WTC11 (cell line): ENCODE results near the gene KLK1. TPM values are rescaled to one million over a fixed set of nuclear protein-coding genes. Genes with fewer than 3 reads are reported as not detected.

Experiments
- ATAC-seq: fragments of 200-7000 bp; cut with Tn5 transposase; 2 replicates; pipeline ENCODE4 v1.10.0; 2021; ENCODE audit warnings: mild to moderate bottlenecking, moderate library complexity
- CTCF ChIA-PET: fragments of 300-600 bp; sonication (Branson Sonifier 250); formaldehyde crosslinking; loops from one replicate; lab custom pipeline; 2021; ENCODE audit warnings: antibody characterized with exemption; lab: Charles Lee
- POLR2A ChIA-PET: fragments of 350-600 bp; sonication (Branson Sonifier 250); formaldehyde crosslinking; loops from one replicate; lab custom pipeline; 2021; ENCODE audit warnings: antibody characterized with exemption; lab: Charles Lee
- DNase-seq: peaks from one replicate; pipeline ENCODE4 v3.0.0; 2021; ENCODE audit warnings: low spot score
- H3K27ac Mint-ChIP-seq: 2 replicates; pipeline ENCODE4 v1.8.0; 2021; ENCODE audit warnings: mixed read lengths
- H3K27me3 Mint-ChIP-seq: 2 replicates; pipeline ENCODE4 v1.8.0; 2021; ENCODE audit warnings: low read depth, mild to moderate bottlenecking, moderate library complexity, mixed read lengths
- H3K36me3 Mint-ChIP-seq: 2 replicates; pipeline ENCODE4 v1.8.0; 2021; ENCODE audit warnings: mixed read lengths
- H3K4me1 Mint-ChIP-seq: 2 replicates; pipeline ENCODE4 v1.8.0; 2022; ENCODE audit warnings: mixed read lengths
- H3K4me3 Mint-ChIP-seq: 2 replicates; pipeline ENCODE4 v1.8.0; 2021; ENCODE audit warnings: mild to moderate bottlenecking, moderate library complexity, mixed read lengths
- H3K9me3 Mint-ChIP-seq: 2 replicates; pipeline ENCODE4 v1.8.0; 2021; ENCODE audit warnings: mixed read lengths
- ATF1 ChIP-seq: sonication (generic); formaldehyde crosslinking; IDR thresholded peaks from 2 replicates; pipeline ENCODE4 v1.8.1; 2023; ENCODE audit warnings: mild to moderate bottlenecking, moderate library complexity, missing genetic modification reagents
- ELF4 ChIP-seq: sonication (generic); formaldehyde crosslinking; IDR thresholded peaks from 2 replicates; pipeline ENCODE4 v1.8.1; 2022; ENCODE audit warnings: low read depth, mild to moderate bottlenecking, moderate library complexity, missing genetic modification reagents
- FOXJ3 ChIP-seq: sonication (generic); formaldehyde crosslinking; IDR thresholded peaks from 2 replicates; pipeline ENCODE4 v1.9.0; 2021; ENCODE audit warnings: missing genetic modification reagents, mild to moderate bottlenecking, borderline replicate concordance
- HMGXB4 ChIP-seq: sonication (generic); formaldehyde crosslinking; IDR thresholded peaks from 2 replicates; pipeline ENCODE4 v1.8.1; 2023; ENCODE audit warnings: mild to moderate bottlenecking, moderate library complexity, missing genetic modification reagents
- JUN ChIP-seq: sonication (generic); formaldehyde crosslinking; IDR thresholded peaks from 2 replicates; pipeline ENCODE4 v1.8.0; 2023; ENCODE audit warnings: mild to moderate bottlenecking, missing genetic modification reagents
- KAT7 ChIP-seq: sonication (generic); formaldehyde crosslinking; IDR thresholded peaks from 2 replicates; pipeline ENCODE4 v1.8.1; 2023; ENCODE audit warnings: missing genetic modification reagents, mild to moderate bottlenecking, borderline replicate concordance
- MXD4 ChIP-seq: fragments of 250-450 bp; sonication (Bioruptor Pico); IDR thresholded peaks from 2 replicates; pipeline ENCODE4 v1.8.0; 2021; ENCODE audit warnings: mild to moderate bottlenecking, moderate library complexity, borderline replicate concordance
- NFATC4 ChIP-seq: fragments of 250-450 bp; sonication (Bioruptor Pico); IDR thresholded peaks from 2 replicates; pipeline ENCODE4 v1.9.0; 2021; ENCODE audit warnings: mild to moderate bottlenecking
- NFE2L1 ChIP-seq: sonication (generic); formaldehyde crosslinking; IDR thresholded peaks from 2 replicates; pipeline ENCODE4 v1.8.1; 2023; ENCODE audit warnings: missing genetic modification reagents
- NR3C1 ChIP-seq: sonication (generic); formaldehyde crosslinking; conservative IDR thresholded peaks from 2 replicates; pipeline ENCODE4 v1.8.1; 2023; ENCODE audit warnings: low read depth, mild to moderate bottlenecking, missing genetic modification reagents
- PRDM15 ChIP-seq: sonication (generic); formaldehyde crosslinking; IDR thresholded peaks from 2 replicates; pipeline ENCODE4 v1.8.0; 2022; ENCODE audit warnings: missing genetic modification reagents
- SMAD3 ChIP-seq: sonication (generic); formaldehyde crosslinking; IDR thresholded peaks from 2 replicates; pipeline ENCODE4 v1.8.0; 2022; ENCODE audit warnings: missing genetic modification reagents, mild to moderate bottlenecking, borderline replicate concordance
- SOX15 ChIP-seq: fragments of 250-450 bp; sonication (Bioruptor Pico); IDR thresholded peaks from 2 replicates; pipeline ENCODE4 v1.9.0; 2021; ENCODE audit warnings: mild to moderate bottlenecking
- SP1 ChIP-seq: sonication (generic); formaldehyde crosslinking; conservative IDR thresholded peaks from 2 replicates; pipeline ENCODE4 v1.8.1; 2022; ENCODE audit warnings: missing genetic modification reagents
- ZBTB21 ChIP-seq: sonication (generic); formaldehyde crosslinking; IDR thresholded peaks from 2 replicates; pipeline ENCODE4 v1.8.1; 2023; ENCODE audit warnings: mild to moderate bottlenecking, missing genetic modification reagents, borderline replicate concordance
- ZNF219 ChIP-seq: sonication (generic); formaldehyde crosslinking; IDR thresholded peaks from 2 replicates; pipeline ENCODE4 v1.8.0; 2023; ENCODE audit warnings: missing genetic modification reagents, mild to moderate bottlenecking, borderline replicate concordance
- ZNF396 ChIP-seq: fragments of 250-450 bp; sonication (Bioruptor Pico); IDR thresholded peaks from 2 replicates; pipeline ENCODE4 v1.8.0; 2021; ENCODE audit warnings: mild to moderate bottlenecking, moderate library complexity, borderline replicate concordance
- total RNA-seq: library from RNA; stranded (reverse); gene quantifications from 3 replicates; pipeline ENCODE4 v1.2.3, GENCODE V29; 2021
- TF ChIP-seq, protein P1 (sequence below): fragments of 250-450 bp; sonication (Bioruptor Pico); IDR thresholded peaks from 2 replicates; pipeline ENCODE4 v1.9.0; 2021; ENCODE audit warnings: mild to moderate bottlenecking, borderline replicate concordance
- TF ChIP-seq, protein P2 (sequence below): fragments of 250-450 bp; sonication (Bioruptor Pico); IDR thresholded peaks from 2 replicates; pipeline ENCODE4 v1.9.0; 2021; ENCODE audit warnings: moderate library complexity, mild to moderate bottlenecking, inconsistent platforms, borderline replicate concordance
- TF ChIP-seq, protein P3 (sequence below): sonication (generic); formaldehyde crosslinking; conservative IDR thresholded peaks from 2 replicates; pipeline ENCODE4 v1.8.1; 2023; ENCODE audit warnings: mild to moderate bottlenecking, low read depth, missing genetic modification reagents, moderate library complexity
- TF ChIP-seq, protein P4 (sequence below): sonication (generic); formaldehyde crosslinking; IDR thresholded peaks from 2 replicates; pipeline ENCODE4 v1.8.1; 2022; ENCODE audit warnings: missing genetic modification reagents, borderline replicate concordance

KLK1 gene
- total RNA-seq, 1 experiment from 2014 or later: 3.9 TPM

GRCh38 chr19:50794876-50795663 lies 28.5 kb downstream of the KLK1 start:
- POLR2A ChIA-PET: interaction anchor here (0.8 to 1.5 kb wide), 5 partner anchors 10 to 127 kb away, joined by 3 to 6 read pairs (median 5); no protein-coding TSS in a partner anchor
- CTCF ChIA-PET: interaction anchor here (0.6 to 5.1 kb wide), 8 partner anchors 12 to 481 kb away, joined by 3 to 38 read pairs (median 4); no protein-coding TSS in a partner anchor
- ATAC-seq: peak; percentile 28
- peaks cover 16% of the 10 kb centered on the region for H3K27me3 Mint-ChIP-seq
- no peak overlapping the region for H3K4me3 Mint-ChIP-seq
- peak; percentile 36 for DNase-seq
- peaks cover 12% of the 10 kb centered on the region for H3K4me1 Mint-ChIP-seq
- H3K27ac Mint-ChIP-seq: peak overlapping the region; percentile 57; the same call in 1 of the 2 replicates
- H3K9me3 Mint-ChIP-seq: no peaks in the 10 kb centered on the region
- peaks cover 22% of the 10 kb centered on the region for H3K36me3 Mint-ChIP-seq
- peak; percentile 84; the same call in 1 of the 2 replicates for TF ChIP-seq NFE2L1 (CRISPR knock-in tag)
- TF ChIP-seq SOX15 (CRISPR knock-in tag): no peak
- TF ChIP-seq ATF1 (CRISPR knock-in tag): peak; percentile 84; the same call in 1 of the 2 replicates
- TF ChIP-seq SMAD3 (CRISPR knock-in tag): no peak; the same call in 1 of the 2 replicates
- TF ChIP-seq KAT7: 0 out of 2 replicates have a peak, but pooled peaks have one; percentile 86
- peak; percentile 77 for TF ChIP-seq HMGXB4 (CRISPR knock-in tag)
- peak; percentile 41; the same call in 1 of the 2 replicates for TF ChIP-seq NFATC4
- TF ChIP-seq SP1: peak; percentile 78
- TF ChIP-seq, protein P1, sequence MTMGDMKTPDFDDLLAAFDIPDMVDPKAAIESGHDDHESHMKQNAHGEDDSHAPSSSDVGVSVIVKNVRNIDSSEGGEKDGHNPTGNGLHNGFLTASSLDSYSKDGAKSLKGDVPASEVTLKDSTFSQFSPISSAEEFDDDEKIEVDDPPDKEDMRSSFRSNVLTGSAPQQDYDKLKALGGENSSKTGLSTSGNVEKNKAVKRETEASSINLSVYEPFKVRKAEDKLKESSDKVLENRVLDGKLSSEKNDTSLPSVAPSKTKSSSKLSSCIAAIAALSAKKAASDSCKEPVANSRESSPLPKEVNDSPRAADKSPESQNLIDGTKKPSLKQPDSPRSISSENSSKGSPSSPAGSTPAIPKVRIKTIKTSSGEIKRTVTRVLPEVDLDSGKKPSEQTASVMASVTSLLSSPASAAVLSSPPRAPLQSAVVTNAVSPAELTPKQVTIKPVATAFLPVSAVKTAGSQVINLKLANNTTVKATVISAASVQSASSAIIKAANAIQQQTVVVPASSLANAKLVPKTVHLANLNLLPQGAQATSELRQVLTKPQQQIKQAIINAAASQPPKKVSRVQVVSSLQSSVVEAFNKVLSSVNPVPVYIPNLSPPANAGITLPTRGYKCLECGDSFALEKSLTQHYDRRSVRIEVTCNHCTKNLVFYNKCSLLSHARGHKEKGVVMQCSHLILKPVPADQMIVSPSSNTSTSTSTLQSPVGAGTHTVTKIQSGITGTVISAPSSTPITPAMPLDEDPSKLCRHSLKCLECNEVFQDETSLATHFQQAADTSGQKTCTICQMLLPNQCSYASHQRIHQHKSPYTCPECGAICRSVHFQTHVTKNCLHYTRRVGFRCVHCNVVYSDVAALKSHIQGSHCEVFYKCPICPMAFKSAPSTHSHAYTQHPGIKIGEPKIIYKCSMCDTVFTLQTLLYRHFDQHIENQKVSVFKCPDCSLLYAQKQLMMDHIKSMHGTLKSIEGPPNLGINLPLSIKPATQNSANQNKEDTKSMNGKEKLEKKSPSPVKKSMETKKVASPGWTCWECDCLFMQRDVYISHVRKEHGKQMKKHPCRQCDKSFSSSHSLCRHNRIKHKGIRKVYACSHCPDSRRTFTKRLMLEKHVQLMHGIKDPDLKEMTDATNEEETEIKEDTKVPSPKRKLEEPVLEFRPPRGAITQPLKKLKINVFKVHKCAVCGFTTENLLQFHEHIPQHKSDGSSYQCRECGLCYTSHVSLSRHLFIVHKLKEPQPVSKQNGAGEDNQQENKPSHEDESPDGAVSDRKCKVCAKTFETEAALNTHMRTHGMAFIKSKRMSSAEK (CRISPR knock-in tag): peak; percentile 73
- no peak for TF ChIP-seq ZNF219 (CRISPR knock-in tag)
- TF ChIP-seq NR3C1 (CRISPR knock-in tag): no peak
- no peak for TF ChIP-seq JUN (CRISPR knock-in tag)
- TF ChIP-seq PRDM15: no peak
- TF ChIP-seq ELF4 (CRISPR knock-in tag): no peak
- peak; percentile 64; the same call in 1 of the 2 replicates for TF ChIP-seq ZBTB21
- no peak for TF ChIP-seq FOXJ3 (CRISPR knock-in tag)
- TF ChIP-seq ZNF396 (CRISPR knock-in tag): no peak
- TF ChIP-seq, protein P2, sequence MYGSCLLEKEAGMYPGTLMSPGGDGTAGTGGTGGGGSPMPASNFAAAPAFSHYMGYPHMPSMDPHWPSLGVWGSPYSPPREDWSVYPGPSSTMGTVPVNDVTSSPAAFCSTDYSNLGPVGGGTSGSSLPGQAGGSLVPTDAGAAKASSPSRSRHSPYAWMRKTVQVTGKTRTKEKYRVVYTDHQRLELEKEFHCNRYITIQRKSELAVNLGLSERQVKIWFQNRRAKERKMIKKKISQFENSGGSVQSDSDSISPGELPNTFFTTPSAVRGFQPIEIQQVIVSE: no peak
- TF ChIP-seq, protein P3, sequence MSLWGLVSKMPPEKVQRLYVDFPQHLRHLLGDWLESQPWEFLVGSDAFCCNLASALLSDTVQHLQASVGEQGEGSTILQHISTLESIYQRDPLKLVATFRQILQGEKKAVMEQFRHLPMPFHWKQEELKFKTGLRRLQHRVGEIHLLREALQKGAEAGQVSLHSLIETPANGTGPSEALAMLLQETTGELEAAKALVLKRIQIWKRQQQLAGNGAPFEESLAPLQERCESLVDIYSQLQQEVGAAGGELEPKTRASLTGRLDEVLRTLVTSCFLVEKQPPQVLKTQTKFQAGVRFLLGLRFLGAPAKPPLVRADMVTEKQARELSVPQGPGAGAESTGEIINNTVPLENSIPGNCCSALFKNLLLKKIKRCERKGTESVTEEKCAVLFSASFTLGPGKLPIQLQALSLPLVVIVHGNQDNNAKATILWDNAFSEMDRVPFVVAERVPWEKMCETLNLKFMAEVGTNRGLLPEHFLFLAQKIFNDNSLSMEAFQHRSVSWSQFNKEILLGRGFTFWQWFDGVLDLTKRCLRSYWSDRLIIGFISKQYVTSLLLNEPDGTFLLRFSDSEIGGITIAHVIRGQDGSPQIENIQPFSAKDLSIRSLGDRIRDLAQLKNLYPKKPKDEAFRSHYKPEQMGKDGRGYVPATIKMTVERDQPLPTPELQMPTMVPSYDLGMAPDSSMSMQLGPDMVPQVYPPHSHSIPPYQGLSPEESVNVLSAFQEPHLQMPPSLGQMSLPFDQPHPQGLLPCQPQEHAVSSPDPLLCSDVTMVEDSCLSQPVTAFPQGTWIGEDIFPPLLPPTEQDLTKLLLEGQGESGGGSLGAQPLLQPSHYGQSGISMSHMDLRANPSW (CRISPR knock-in tag): no peak; the same call in 1 of the 2 replicates
- no peak for TF ChIP-seq MXD4 (CRISPR knock-in tag)
- TF ChIP-seq, protein P4, sequence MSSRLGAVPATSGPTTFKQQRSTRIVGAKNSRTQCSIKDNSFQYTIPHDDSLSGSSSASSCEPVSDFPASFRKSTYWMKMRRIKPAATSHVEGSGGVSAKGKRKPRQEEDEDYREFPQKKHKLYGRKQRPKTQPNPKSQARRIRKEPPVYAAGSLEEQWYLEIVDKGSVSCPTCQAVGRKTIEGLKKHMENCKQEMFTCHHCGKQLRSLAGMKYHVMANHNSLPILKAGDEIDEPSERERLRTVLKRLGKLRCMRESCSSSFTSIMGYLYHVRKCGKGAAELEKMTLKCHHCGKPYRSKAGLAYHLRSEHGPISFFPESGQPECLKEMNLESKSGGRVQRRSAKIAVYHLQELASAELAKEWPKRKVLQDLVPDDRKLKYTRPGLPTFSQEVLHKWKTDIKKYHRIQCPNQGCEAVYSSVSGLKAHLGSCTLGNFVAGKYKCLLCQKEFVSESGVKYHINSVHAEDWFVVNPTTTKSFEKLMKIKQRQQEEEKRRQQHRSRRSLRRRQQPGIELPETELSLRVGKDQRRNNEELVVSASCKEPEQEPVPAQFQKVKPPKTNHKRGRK (CRISPR knock-in tag): 0 out of 2 replicates have a peak, but pooled peaks have one; percentile 82
